Heart left ventricle (tissue), 16 donors: ENCODE measurements around the gene DENND4B. TPM values are rescaled to one million over a fixed set of nuclear protein-coding genes. Genes with fewer than 3 reads are reported as not detected.

Experiments
- ATAC-seq, 4 donors: fragments of 200-7000 bp; cut with Tn5 transposase; one replicate each; pipeline ENCODE4 v1.9.1; 2020 to 2022; ENCODE audit warnings: moderate library complexity in 4 of 4, mild to moderate bottlenecking in 3 of 4, moderate number of reproducible peaks in 1 of 4
- DNase-seq, 5 donors: peaks; one replicate each; pipeline ENCODE4 v3.0.0-alpha.2; 2020
- H3K27ac ChIP-seq, 12 donors: fragments of 200-600 bp; sonication (generic) in 4 of 12; one replicate each; pipeline versions ENCODE4 v1.5.0 to v1.8.0; 2016 to 2022; ENCODE audit warnings: mild to moderate bottlenecking in 2 of 12
- H3K27me3 ChIP-seq, 9 donors: fragments of 200-600 bp; sonication (generic) in 2 of 9; one replicate each; pipeline versions ENCODE4 v1.5.1 to v1.8.0; 2016 to 2022; ENCODE audit warnings: mild to moderate bottlenecking in 3 of 9
- H3K36me3 ChIP-seq, 9 donors: fragments of 200-600 bp; sonication (generic) in 2 of 9; one replicate each; pipeline versions ENCODE4 v1.5.0 to v1.8.0; 2018 to 2022; ENCODE audit warnings: mild to moderate bottlenecking in 2 of 9
- H3K4me1 ChIP-seq, 12 donors: fragments of 200-600 bp; sonication (generic) in 4 of 12; one replicate each; pipeline versions ENCODE4 v1.5.0 to v1.8.0; 2016 to 2022; ENCODE audit warnings: mild to moderate bottlenecking in 3 of 12
- H3K4me3 ChIP-seq, 12 donors: fragments of 200-600 bp; sonication (generic) in 4 of 12; one replicate each; pipeline versions ENCODE4 v1.5.0 to v1.8.0; 2017 to 2022; ENCODE audit warnings: mild to moderate bottlenecking in 9 of 12, moderate library complexity in 4 of 12
- H3K9me3 ChIP-seq, 12 donors: fragments of 200-600 bp; sonication (generic) in 4 of 12; one replicate each; pipeline versions ENCODE4 v1.5.0 to v1.8.0; 2016 to 2022; ENCODE audit warnings: mild to moderate bottlenecking in 1 of 12
- CTCF ChIP-seq, 12 donors: fragments of 200-600 bp; sonication (generic) in 4 of 12; IDR thresholded peaks; one replicate each; pipeline versions ENCODE4 v1.5.0 to v1.8.0; 2018 to 2022; ENCODE audit warnings: antibody characterized with exemption in 12 of 12, mild to moderate bottlenecking in 5 of 12
- POLR2A ChIP-seq, 2 donors: fragments of 450-650 bp; IDR thresholded peaks; one replicate each; pipeline ENCODE4 v1.6.1; 2017; ENCODE audit warnings: antibody characterized with exemption in 2 of 2, mild to moderate bottlenecking in 2 of 2, moderate library complexity in 2 of 2
- WGBS, 4 donors: extraction: QIAGEN DNeasy Blood & Tissue Kit in 2 of 4; methylation state at CpG; one replicate each; pipeline versions ENCODE4 v1.1.5 to v1.1.7; 2013 to 2018; 5-methylcytosine and 5-hydroxymethylcytosine counted together
- intact Hi-C, 10 donors: fragments of 100-400 bp; cut with DNase I; formaldehyde crosslinking; loops; one replicate each; pipeline versions ENCODE4 v1.11.1 to v1.14.2; 2022
- polyA plus RNA-seq, 2 donors: library from polyadenylated mRNA; stranded (reverse); fragments of 200-250 nt; gene quantifications; one replicate each; pipeline ENCODE4 v1.2.3, GENCODE V29; 2013
- total RNA-seq, 9 donors: library from RNA; depleted of rRNA in 2 of 9; stranded (reverse); fragments of >200 nt in 2 of 9; fragmentation: NEBNext Ultra II Directional in 3 of 9; extraction: Animal tissue kit (Norgen Biotek cat#: 25700) in 3 of 9; gene quantifications; one replicate each; pipeline versions ENCODE4 v1.1.0 to v1.2.4, GENCODE V29; 2016 to 2023
- donor health status: ischemic (EF 13 %, LVEDD 7.1; RV severe dilation, severe dysfunction).
- donor health status: healthy with polysubstance abuse.
- donor health status: DM: no; HTN: yes; CAD: no.
- donor health status: DM: no; HTN: no; CAD: no.
- donor health status: ischemic (EF 25% LVEDD 6.9; RV normal size, moderate dysfunction).
- donor health status: ischemic (EF 25% LVEDD 5.7; RV mildly dilated, moderate dysfunction).
- donor health status: healthy.
- donor health status: DM: yes; HTN: yes; CAD: no.
- donor health status: ischemic (EF 35%, LVEDD 5.7; RV mildly dilated, moderate dysfunction).
- donor health status: nonischemic (EF 11% LVEDD 7.7; RV severe dilation, severe dysfunction).
- donor health status: DM: yes; HTN: yes; CAD: no.
- donor health status: PGD.
- donor health status: ischemic (EF 29% LVEDD 5.4; RV normal size, mild dysfunction).
- donor health status: nonischemic (EF 23%, LVEDD 6.1; RV moderate dilation, normal function).

Gene DENND4B
- total and polyA plus RNA-seq, 11 donors = 30.5 to 60.7 (median 40.8) TPM

GRCh38 chr1:153978274-153978909, 31.9 kb upstream of the DENND4B start:
- no peak for TF ChIP-seq CTCF (IDR thresholded peaks at IDR 0.05)
- no peak for TF ChIP-seq POLR2A (IDR thresholded peaks at IDR 0.05)
- peak overlapping the region in 11 of 12 donors; percentile 70 to 97 (median 88) for H3K4me3 ChIP-seq
- intact Hi-C loops = loop anchor here in 1 of 10 donors (5.0 kb wide), 1 partner anchor 56 kb away; the partner anchor contains the start of gene GATAD2B
- DNase-seq = no peak
- peaks cover 0 to 40% (median 19%) of the 10 kb centered on the region in 12 donors for H3K4me1 ChIP-seq
- no peaks in the 10 kb centered on the region for H3K27me3 ChIP-seq
- 77 to 79% (median 78%) methylated on average over 9 of the region's 9 CpGs for WGBS, 4 donors
- H3K9me3 ChIP-seq = no peaks in the 10 kb centered on the region
- peak overlapping the region in 11 of 12 donors; percentile 72 to 97 (median 93) for H3K27ac ChIP-seq
- H3K36me3 ChIP-seq = peaks cover 0 to 47% (median 41%) of the 10 kb centered on the region in 9 donors
- no peak for ATAC-seq

- TF ChIP-seq CTCF (IDR thresholded peaks at IDR 0.05) (no peak), POLR2A (IDR thresholded peaks at IDR 0.05) (peak; percentile 66 to 91)
- 0 to 1% (median 0%) methylated on average over 23 to 75 of the region's 75 CpGs for WGBS, 4 donors
- Histone ChIP-seq H3K9me3 (no peaks in the 10 kb centered on the region), H3K4me1 (peaks cover 0 to 40% (median 19%) of the 10 kb centered on the region in 12 donors), H3K4me3 (peak within 1 kb of the TSS; percentile 70 to 97 (median 88)), H3K27ac (peak within 1 kb of the TSS; percentile 72 to 97 (median 92)), H3K36me3 (peaks cover 0 to 52% (median 43%) of the 10 kb centered on the region in 9 donors), H3K27me3 (no peaks in the 10 kb centered on the region)
- ATAC-seq (peak; percentile 90 to 97 (median 96)), DNase-seq (peak; percentile 90 to 94 (median 92))
- intact Hi-C loops = loop anchor here in 3 of 10 donors (1.0 to 5.0 kb wide), 3 partner anchors 10 to 55 kb away; partner anchors contain the start of genes CREB3L4 (in 1 of the 3), DENND4B (in 1 of the 3) and GATAD2B (in 1 of the 3)
Measured at GRCh38 chr1:153977250-153978240, 31.0 kb upstream of the DENND4B start, which contains the start of gene JTB. Gene JTB, minus strand, starts transcription at chr1:153977674. Its CDS starts 422 bp downstream, at chr1:153977252.

- intact Hi-C loops = loop anchor here in 3 of 10 donors (1.0 to 5.0 kb wide), 3 partner anchors 10 to 55 kb away; partner anchors contain the start of genes CREB3L4 (in 1 of the 3), DENND4B (in 1 of the 3) and GATAD2B (in 1 of the 3)
- WGBS, 4 donors = 0 to 5% (median 2%) methylated on average over 12 to 16 of the region's 16 CpGs
- H3K36me3 ChIP-seq = peaks cover 0 to 50% (median 40%) of the 10 kb centered on the region in 9 donors
Measured at GRCh38 chr1:153976819-153977249, 30.3 kb upstream of the DENND4B start.

GRCh38 chr1:153973525-153973924, 27.0 kb upstream of the DENND4B start:
- 72 to 82% (median 80%) methylated on average over 7 of the region's 7 CpGs for WGBS, 4 donors
- no peak overlapping the region for H3K27ac ChIP-seq
- no peak overlapping the region for H3K4me3 ChIP-seq
- no peaks in the 10 kb centered on the region for H3K27me3 ChIP-seq
- peaks cover 0 to 53% (median 19%) of the 10 kb centered on the region in 12 donors for H3K4me1 ChIP-seq
- DNase-seq (no peak), ATAC-seq (no peak)
- TF ChIP-seq POLR2A (IDR thresholded peaks at IDR 0.05) (no peak), CTCF (IDR thresholded peaks at IDR 0.05) (no peak)
- H3K36me3 ChIP-seq = peaks cover 0 to 36% (median 33%) of the 10 kb centered on the region in 9 donors
- H3K9me3 ChIP-seq = no peaks in the 10 kb centered on the region
- intact Hi-C loops = no loop called here

More at GRCh38 chr1:153976819-153977249, 30.3 kb upstream of the DENND4B start:
- no peak for TF ChIP-seq POLR2A (IDR thresholded peaks at IDR 0.05)
- H3K4me3 ChIP-seq = peak overlapping the region; percentile 70 to 97 (median 88)
- no peak for DNase-seq
- peak overlapping the region; percentile 72 to 97 (median 92) for H3K27ac ChIP-seq
- H3K9me3 ChIP-seq = no peaks in the 10 kb centered on the region
- H3K4me1 ChIP-seq = peaks cover 0 to 46% (median 19%) of the 10 kb centered on the region in 12 donors
- H3K27me3 ChIP-seq = no peaks in the 10 kb centered on the region
- ATAC-seq = peak in 1 of 4 donors; percentile 1
